HG03442 (cell line): ENCODE results near the gene SPHK1.

ENCODE experiments used
- ATAC-seq: cut with Tn5 transposase; IDR thresholded peaks from one replicate; pipeline ENCODE4 v1.9.1; 2021; ENCODE audit warnings: mild to moderate bottlenecking, moderate library complexity; ENCODE audit not compliant: unreplicated experiment

The SPHK1 gene

DNA sequence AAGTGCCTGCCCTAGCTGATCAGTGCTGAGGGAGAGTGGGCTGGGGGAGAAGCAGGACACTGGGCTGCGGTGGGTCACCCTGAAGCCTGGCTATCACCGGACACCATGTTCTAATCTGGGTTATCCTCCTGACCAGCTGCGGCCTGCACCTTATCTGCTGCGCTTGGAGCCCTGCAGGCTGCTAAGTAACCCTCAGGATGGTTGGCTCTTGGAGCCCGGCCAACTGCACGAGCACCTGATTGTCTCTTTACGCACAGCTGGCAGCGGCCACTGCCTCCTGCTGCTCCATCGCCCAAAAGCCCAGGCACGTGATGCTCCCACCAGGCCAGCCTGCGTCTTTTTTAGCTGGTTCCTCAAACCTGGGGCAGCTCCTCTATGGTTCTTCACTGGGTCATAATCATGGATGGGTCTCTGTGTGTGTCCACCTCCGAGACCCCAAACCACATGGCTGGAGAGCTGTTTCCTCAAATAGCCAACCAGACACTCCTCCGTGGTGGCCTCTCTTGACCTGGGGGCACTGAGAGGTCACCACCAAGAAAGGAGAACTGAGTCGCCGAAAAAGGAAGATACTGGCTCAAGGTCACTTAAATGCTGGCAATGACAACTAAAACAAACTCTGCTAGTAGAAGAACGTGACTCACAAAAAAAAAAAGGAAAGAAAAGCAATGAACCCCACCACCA lies 21.7 kb downstream of the SPHK1 start:
- ATAC-seq: no peak

DNA sequence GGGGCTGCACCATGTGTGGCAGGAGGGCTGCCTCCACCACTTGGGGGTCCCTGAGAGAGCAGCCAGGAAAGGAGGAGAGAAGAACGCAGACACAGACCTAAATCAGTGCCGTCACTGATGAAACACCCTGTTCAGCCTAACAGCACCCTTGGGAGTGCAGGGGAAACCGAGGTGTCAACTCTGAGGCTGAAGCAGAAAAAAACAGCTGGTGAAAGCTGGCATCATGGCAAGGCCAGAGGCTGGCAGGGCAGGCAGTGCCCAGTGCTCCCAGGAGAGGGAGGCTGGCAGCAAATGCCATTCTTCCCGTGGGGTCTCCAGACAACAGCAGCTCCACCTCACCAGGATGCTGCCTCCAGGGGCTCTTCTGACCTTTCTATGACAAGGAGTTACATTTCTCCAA lies 23.1 kb downstream of the SPHK1 start:
- no peak for ATAC-seq

DNA sequence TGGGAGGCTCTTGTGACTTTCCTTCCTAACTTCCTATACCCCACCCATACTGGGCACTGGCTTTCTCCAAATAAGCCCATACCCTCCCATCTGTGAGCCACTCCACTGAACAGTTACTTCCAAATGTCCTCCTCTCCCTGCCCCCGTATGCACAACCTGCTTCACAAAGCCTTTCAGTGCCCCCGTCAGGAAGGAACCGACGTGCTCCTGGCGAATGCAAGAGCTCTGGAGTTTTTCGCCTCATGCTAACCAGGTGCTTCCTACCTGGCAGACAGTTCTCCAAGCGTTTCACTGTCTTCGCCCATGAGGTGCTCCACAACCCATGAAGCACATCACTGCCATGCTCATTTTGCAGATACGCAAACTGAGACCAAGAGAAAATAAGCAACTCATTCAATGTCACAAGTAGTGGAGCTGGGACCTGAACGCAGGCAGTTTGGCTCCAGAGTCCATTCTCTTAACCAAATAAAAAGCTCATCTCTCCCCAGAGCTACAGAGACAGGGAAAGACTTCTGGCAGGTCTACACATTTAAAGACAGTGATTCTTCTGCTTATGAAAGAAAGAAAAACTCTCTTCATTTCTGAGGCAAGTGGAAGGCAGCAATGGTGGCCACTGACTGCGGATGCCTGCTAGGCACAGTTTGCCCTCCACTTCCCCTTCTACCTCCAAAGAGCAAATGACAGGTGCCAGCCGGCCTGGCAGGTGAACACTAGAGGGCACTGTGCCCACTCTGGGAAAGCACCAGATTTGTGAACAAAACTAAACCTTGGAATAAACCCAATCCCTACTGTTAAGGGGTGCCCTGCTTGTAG lies 23.8 kb downstream of the SPHK1 start:
- no peak for ATAC-seq

DNA sequence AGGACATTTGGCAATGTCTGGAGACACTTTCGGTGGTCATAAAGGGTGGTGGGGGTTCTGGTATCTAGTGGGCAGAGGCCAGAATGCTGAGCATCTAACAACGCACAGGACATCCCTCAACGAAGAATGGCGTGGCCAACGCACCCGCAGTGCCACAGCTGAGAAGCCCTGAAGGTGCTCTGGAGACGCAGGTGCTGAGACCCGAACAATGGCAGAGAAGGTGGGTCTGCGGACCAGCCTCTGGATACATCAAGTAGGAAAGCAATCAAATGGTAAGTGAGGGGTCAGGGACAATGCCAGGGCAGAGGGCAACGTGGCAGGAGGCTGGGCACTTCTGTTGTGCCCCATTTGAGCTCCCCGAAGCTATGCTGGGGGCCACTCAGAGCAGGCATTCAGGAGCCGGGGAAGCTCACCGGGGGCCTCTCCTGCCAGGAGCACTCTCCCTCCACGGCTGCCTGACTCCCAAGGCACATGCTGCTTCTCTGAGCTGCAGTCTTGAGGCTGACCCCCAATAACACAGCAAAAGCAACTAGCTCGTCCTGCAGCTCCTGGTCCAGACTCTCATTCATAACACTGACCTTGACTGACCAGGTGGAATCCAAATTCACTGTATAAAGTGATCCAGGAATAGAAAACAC lies 26.0 kb downstream of the SPHK1 start:
- ATAC-seq: no peak

DNA sequence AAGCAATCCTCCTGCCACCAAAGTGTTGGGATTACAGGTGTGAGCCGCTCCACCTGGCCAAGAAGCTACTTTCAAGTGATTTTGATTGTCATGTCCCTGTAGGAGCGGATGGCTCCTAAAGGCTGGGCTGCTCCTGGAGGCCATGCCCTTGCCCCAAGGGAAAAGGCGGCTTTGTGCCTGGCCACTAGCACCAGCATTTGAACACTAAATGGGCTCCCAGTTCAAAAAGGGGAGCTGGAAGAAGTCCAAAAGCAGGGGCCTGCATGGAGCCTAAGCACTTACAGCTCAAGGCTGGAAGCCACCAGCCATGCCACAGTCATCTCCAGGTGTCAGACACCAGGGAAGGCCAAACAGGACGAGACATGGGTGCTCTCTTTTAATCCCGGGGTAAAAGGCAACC lies 26.8 kb downstream of the SPHK1 start:
- ATAC-seq: no peak

DNA sequence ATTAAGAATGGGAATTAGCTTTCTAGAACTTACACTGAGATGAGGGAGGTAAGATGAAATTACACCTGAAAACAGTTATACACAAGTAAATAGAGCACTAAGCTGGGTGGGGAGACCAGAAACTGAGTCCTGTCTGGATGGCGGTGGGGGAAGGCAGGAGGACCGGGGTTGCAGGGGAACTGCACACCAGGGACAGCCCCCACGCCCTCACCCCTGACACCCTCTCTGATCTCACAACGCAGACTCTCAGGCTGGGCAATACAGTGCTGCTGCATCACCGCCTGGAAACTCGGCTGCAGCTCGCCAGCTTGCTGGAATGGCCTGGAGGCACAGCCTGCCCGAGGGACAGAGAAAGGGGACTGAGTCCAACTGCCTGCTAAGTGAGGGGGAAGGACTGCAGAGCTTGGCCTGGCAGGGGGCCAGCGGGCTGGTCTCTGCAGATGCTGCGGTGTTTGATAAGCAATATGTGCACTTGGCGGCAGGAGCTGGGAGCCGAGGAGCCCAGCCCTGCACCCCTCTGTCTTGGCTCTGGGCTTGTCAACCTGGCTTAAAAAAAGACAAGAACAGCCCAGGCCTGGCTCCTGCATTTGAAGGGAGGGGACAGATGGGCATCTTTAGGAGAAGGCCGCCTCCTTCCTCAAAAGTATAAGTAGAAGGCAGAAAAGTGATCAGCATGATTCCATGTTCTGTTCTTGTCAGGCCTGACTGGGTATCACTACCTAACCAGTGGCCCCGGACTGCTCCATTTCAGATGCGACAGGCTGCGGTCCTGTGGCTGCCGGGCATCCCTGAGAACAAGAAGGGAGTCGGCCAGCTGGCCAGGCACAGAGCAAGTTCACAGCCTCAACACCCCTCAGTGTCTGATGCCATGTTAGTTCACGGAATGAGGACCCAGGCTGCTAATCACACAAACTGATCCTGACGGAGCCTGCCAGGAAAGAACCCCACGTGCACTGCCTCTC lies 30.2 kb downstream of the SPHK1 start:
- no peak for ATAC-seq

DNA sequence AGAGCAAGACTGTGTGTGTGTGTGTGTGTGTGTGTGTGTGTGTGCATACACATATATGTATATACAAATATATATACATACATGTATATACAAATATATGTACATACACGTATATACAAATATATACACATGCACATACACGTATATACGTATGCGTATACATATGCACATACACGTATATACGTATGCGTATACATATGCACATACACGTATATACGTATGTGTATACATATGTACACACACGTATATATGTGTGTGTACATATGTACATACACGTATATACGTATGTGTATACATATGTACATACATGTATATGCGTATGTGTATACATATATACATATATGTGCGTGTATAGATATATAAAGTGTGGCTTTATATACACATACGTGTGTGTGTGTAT lies 31.4 kb downstream of the SPHK1 start:
- no peak for ATAC-seq

DNA sequence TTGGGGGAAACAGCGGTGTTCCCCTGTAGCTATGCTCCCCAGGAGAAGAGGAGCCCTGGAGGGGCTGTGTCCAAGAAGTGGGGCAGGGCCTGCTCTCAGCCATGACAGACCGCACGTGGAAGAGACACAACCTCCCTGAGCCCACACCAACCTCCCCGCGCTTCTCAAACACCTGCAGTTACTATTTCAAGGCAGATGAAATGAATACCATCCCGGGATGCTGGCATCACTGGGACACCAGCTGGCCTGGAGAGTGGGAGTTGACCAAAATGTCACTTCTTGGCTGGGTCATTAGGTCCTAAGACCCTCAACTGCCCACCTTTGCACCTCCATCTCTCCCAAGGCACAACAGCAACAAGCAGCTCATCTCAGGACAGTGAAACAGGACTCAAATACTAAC lies 32.0 kb downstream of the SPHK1 start:
- ATAC-seq: no peak

DNA sequence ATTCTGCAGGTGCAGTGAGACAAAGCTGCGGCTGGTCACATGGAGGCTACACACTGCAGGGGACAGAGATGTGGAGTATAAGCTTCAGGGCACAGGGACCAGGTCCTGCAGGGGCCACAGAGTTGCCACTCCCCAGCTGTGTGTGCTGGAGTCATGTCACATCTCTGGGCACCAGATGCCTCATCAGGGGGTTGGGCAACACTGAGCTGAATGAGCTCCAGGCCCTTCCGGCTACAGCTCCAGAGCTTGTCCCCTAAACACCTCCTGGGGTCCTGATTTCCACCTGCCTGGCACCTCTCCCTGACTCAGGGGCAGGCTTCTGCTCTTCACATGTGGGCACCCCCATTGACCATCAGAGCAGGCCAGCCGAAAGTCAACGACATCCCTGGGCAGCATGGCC lies 32.5 kb downstream of the SPHK1 start:
- ATAC-seq: no peak

DNA sequence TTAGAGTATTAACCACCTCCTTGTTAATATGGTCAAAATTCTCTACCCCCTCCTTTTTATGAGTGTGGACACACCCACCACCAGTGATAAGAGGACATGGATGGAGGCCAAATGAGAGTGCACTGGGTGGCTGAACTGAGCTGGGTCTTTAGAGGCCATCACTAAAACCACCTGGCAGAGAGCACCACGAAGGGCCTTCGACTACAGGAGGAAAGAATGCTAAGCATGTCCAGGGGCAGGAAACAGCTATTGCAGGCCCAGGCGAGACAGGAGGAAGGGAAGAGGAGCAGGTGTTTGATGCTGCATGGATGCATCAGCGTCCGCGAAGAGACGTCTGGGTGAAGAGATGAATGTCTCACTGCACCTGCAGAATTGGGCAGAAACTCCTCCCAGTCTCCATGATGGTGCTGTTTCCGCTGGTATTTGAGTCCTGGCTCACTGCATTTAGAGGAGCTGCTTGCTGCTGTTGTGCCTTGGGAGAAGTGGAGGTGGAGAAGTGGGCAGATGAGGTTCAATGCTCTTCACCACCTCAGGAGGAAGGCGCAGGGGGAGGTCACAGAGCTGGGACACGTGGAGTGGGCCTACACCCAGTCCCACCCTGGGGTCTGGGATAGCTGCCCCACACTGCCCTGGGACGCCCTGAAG lies 33.2 kb downstream of the SPHK1 start:
- ATAC-seq: no peak

DNA sequence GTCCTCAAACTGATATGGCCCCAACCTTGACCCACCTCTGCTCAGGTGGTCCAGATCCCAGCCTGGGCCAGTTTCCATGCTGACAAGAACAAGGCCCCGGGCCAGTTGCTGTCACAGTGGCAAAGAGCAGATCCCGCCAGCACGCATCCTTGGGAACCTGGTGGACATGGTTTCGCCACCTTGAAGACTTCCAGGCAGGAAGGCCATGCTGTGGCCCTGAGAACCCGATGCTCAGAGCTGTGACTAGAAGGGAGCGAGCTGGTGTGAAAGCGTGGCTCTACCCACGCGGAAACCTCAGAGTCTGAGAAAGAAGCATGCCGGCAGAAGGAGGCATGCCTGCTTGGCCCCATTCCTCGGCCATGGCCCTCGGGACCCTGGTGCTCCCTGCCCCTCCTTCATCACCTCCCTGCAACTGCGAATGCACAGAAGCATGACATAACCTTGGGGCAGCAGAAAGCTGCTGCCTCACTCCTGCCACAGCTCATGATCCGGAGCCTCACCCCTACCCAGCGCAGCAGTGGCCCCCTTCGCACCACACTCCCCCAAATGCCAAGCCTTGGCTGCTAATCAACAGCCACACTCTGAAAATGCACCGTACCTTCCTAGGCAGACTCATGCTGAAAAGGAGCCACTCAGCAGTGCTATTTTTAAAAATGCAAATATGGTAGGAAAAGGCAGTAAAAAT lies 35.3 kb downstream of the SPHK1 start:
- no peak for ATAC-seq

DNA sequence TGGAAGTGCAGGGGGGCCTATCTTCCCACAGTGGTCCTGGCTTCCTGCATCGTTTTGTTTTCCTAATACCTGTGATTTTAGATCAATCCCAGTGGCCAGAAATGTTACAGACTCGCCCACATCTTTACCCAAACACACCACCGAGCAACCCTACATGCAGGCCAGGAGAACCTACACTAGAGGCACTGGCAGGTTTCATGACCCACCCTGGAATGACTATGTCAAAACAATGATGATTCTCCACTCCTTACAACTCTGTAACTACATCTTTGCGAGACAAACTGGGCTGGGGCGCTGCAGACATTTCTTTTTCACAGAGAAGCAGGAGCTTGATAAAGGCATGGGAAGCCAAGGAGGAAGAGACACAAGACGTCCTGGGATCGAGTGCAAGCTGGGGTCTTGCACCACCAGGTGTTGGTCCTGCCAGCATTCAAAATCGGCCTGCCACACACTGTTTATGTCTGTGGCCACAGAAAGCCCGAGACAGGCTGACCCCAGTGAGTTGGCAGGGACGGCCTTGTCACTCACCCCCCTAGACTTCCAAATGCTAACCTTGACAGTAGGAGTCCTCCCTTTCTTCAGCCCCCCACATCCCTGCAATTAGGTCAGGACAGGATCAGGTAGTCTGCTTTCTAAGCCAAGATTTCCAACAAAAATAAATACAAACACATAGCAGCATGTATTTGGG lies 36.1 kb downstream of the SPHK1 start:
- no peak for ATAC-seq

DNA sequence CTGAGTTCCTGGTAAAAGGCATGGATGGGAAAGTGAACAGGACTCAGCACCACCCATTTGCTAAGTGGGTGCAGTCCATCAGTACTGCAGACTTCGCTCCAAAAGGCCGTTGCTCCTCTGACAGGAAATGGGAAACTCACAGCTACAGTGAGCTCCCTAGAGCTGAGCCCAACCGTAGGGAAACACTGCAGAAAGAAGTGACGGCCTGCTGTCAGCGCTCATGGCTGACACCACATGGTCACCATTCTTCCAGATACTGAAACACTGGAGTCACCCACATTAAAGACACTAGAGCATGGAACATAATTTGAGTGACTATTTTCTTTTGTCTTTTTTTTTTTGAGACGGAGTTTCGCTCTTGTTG lies 36.6 kb downstream of the SPHK1 start:
- no peak for ATAC-seq

DNA sequence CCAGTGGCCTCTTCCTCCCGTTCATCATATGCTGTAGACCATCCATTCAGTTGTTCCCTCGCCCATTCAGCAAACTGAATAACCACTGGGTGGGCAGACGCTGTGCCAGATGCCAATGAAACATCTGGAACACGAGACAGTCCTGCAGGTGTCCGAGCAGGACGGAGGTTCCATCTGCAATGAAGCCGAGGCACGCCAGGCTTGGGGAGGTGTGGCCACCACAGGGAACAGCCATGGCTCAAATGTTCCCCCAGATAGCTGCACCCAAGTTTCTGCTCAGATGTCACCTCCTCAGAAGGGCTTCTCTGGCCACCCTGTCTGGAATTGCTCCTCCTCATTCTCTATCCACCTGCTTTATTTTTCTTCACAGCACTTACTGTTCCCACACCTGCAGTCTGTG lies 38.0 kb downstream of the SPHK1 start:
- ATAC-seq: no peak

DNA sequence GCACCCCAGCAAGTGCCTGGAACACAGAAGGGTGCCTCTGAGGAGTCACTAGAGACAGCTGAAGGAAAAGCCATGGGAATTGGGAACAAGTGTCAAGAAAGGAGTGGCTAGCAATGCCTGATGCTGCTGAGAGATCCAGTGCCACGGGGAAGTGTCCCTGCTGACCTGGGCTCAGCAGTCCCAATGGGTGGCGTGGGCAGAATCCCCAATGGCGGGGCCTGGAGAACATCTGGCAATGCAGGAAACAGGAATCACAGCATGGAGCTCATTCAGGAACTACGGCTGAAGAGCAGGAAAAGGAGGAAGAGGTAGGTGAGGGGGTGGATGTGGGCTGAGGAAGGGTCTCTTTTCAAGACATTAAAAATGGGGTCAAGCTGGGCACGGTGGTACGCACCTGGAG lies 38.5 kb downstream of the SPHK1 start:
- no peak for ATAC-seq

DNA sequence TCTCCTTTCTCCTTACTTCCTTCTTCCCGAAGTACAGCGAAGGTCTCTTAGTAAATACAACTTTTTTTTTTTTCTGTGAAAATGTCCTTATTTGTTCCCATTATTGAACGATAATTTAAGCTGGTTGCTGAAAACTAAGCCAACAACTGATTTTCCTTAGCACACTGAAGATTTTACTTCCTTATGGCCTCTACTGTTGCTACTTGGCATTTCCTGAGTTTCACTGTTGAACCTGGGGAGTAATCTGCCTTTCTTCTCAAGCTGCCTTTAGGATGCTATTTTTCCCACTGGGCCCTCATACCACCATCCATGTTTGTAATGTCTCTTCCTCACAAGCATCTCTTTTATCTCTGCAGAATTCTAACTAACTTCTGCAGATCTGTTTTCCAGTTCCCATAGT lies 42.4 kb downstream of the SPHK1 start:
- no peak for ATAC-seq

DNA sequence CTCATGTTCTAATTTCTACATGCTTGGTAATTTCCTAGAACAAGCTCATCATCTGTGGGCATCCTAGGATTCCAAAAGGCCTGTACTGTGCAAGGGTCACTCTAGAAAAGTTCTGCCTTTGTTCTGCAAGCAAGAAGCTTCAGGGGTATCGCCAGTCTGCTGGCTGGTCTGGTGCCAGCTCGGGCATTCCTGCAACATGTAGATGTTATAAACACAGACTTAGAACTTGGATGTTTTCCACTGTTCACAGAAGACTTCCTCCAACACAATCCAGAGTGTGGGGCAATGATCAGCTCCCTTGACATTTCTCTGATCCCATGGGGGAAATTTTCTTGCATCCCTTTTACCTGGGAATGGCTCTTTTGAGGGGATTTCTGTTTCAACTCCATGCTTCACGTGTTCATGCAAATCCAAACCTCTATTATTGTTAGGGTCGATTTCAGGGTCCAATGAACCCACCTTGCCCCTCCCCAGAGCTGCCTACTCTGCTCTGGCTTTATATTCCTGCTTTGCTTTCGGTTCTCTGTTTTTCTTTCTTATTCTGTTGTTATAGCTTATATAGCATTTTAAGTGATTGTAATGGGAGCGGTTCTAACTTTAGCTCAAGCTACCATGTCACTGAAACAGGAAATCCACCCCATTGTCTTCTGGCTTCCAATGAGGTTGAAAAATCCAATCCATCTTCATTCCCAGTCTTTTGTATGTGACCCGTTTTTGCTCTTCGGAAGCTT lies 43.3 kb downstream of the SPHK1 start:
- no peak for ATAC-seq

DNA sequence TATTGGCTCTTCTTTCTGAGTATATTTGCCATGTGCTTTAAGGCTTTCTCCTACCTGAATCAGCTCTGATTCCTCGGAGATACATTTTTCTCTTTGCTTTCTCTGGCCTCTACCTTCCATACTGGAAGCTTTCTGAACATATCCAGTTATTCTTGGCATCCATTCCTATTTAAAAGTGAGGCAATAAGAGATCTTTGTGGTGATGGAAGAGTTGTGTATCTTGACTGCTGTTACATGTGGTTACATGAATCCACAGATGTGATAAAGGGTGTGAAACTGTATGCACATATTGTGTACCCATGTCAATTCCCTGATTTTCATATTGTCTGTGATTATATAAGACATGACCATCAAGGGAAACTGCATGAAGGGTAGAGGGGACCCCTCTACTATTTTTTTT lies 44.1 kb downstream of the SPHK1 start:
- ATAC-seq: no peak

DNA sequence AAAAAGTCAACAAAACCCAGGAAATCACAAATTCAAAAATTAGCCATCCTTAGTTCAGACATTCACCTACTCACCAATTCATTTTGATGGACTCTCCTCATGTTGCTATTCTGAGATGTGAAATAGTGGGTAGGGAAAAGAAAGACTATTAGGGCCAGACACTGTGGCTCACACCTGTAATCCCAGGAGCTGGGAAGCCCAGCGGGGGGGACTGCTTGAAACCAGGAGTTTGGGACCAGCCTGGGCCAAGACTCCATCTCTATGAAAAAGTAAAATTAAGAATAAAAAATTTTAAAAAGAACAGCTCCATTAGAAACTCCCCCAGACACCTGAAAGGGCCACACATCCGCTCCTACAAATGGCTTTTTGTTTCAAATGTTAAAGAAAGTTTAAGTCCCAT lies 47.1 kb downstream of the SPHK1 start:
- ATAC-seq: no peak
